Measurements from ENCODE around the gene CADPS2. TPM values are rescaled to one million over a fixed set of nuclear protein-coding genes. Genes with fewer than 3 reads are reported as not detected.

The CADPS2 gene
- total RNA-seq, 1 donor from 2014 or later: 10.1 TPM

DNA sequence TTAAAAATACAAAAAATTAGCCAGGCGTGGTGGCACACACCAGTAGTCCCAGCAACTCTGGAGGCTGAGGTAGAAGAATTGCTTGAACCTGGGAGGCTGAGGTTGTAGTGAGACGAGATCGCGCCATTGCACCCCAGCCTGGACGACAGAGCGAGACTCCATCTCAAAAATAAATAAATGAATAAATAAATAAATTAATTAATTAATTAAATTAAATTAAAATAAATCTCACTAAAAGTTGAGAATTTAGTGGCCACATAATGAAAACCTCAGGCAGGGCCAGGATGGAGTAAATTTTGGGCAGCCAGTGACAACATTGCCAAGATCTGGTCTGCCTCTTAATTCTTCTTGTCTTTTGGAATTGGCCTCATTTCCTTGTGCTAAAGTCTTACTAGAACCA, 394.3 kb downstream of the CADPS2 start:
- no peak for DNase-seq (ENCODE audit: extremely low spot score, unreplicated experiment)
- TF ChIP-seq, protein P1, sequence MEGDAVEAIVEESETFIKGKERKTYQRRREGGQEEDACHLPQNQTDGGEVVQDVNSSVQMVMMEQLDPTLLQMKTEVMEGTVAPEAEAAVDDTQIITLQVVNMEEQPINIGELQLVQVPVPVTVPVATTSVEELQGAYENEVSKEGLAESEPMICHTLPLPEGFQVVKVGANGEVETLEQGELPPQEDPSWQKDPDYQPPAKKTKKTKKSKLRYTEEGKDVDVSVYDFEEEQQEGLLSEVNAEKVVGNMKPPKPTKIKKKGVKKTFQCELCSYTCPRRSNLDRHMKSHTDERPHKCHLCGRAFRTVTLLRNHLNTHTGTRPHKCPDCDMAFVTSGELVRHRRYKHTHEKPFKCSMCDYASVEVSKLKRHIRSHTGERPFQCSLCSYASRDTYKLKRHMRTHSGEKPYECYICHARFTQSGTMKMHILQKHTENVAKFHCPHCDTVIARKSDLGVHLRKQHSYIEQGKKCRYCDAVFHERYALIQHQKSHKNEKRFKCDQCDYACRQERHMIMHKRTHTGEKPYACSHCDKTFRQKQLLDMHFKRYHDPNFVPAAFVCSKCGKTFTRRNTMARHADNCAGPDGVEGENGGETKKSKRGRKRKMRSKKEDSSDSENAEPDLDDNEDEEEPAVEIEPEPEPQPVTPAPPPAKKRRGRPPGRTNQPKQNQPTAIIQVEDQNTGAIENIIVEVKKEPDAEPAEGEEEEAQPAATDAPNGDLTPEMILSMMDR (conservative IDR thresholded peaks at IDR 0.05): no peak
- H3K4me3 Mint-ChIP-seq: no peak overlapping the region
- H3K27me3 Mint-ChIP-seq: no peaks in the 10 kb centered on the region
- no peaks in the 10 kb centered on the region for H3K9me3 Mint-ChIP-seq
- no peak overlapping the region for H3K27ac Mint-ChIP-seq
- H3K4me1 Mint-ChIP-seq (ENCODE audit: unreplicated experiment): no peaks in the 10 kb centered on the region
- H3K36me3 Mint-ChIP-seq: no peaks in the 10 kb centered on the region

DNA sequence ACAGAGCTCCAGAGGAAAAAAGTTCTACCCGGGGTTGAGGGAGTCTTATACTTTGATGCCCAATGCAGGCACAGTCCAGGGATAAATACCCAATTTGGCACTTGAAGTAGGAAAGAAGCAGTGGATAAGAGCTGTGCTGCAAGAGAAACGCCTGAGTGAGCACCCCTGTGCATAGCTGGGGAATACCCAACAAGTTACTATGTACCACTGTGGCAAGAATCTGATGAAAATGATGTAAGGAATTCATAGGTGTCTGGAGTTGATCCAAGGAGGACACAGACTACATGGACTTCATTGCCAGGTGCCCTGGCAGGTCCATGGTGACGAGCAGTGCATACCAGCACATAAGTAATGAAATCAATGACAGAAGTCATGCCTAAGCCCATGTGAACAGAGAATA, 398.0 kb downstream of the CADPS2 start:
- TF ChIP-seq, protein P1 (conservative IDR thresholded peaks at IDR 0.05): no peak
- no peaks in the 10 kb centered on the region for H3K27me3 Mint-ChIP-seq
- H3K9me3 Mint-ChIP-seq: no peaks in the 10 kb centered on the region
- H3K4me3 Mint-ChIP-seq: no peak overlapping the region
- no peak overlapping the region for H3K27ac Mint-ChIP-seq
- DNase-seq (ENCODE audit: extremely low spot score, unreplicated experiment): no peak
- no peaks in the 10 kb centered on the region for H3K36me3 Mint-ChIP-seq
- no peaks in the 10 kb centered on the region for H3K4me1 Mint-ChIP-seq (ENCODE audit: unreplicated experiment)

DNA sequence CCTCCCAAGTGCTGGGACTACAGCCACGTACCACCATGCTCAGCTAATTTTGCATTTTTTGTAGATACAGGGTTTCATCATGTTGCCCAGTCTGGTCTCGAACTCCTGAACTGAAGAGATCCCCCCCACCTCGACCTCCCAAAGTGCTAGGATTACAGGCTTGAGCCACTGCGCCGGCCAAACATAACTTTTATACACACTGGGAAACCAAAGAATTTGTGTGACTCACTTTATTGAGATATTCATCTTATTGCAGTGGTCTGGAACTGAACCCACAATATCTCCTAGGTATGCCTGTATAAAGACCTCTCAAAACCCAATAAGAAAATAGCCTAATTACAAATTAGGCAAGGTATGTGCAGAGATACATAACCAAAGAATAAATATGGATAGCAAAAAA, 399.1 kb downstream of the CADPS2 start:
- no peak for DNase-seq (ENCODE audit: extremely low spot score, unreplicated experiment)
- Mint-ChIP-seq H3K4me3 (no peak overlapping the region), H3K36me3 (no peaks in the 10 kb centered on the region), H3K27me3 (no peaks in the 10 kb centered on the region), H3K27ac (no peak overlapping the region), H3K9me3 (no peaks in the 10 kb centered on the region), H3K4me1 (ENCODE audit: unreplicated experiment) (no peaks in the 10 kb centered on the region)
- TF ChIP-seq, protein P1 (conservative IDR thresholded peaks at IDR 0.05): no peak

DNA sequence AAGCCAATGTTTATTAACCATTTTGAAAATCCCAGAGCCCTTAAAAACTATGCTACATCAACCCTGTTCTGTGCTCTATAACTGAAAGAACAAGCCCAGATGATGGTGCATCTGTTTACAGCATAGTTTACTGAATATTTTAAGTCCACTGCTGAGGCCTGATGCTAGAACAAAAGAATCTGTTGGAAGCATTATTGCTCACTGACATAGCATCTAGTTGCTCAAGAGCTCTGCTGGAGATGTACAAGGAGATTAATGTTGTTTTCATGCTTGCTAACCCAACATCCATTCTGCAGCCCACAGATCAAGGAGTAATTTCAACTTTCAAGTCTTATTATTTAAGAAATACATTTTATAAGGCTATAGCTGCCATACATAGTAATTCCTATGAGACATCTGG, 400.4 kb downstream of the CADPS2 start:
- no peak for DNase-seq (ENCODE audit: extremely low spot score, unreplicated experiment)
- H3K27ac Mint-ChIP-seq: no peak overlapping the region

DNA sequence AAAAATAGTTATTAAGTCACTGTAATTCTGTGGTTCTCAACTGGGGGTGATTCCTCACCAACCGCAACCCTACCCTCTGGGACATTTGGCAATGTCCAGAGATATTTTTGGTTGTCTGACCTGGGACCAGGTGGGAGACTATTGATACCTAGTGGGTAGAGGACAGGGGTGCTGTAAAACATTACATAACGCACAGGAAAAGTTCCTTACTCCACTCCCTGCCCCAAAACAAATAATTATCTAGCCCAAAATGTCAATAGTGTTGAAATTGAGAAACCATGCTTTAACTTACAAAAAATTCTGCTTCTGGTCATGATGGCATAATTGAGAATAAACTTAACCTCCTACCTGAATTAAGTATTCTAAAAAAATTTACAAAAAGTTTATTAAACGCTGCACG, 404.0 kb downstream of the CADPS2 start:
- Mint-ChIP-seq H3K27me3 (no peaks in the 10 kb centered on the region), H3K9me3 (no peaks in the 10 kb centered on the region), H3K36me3 (no peaks in the 10 kb centered on the region), H3K27ac (no peak overlapping the region), H3K4me1 (ENCODE audit: unreplicated experiment) (no peaks in the 10 kb centered on the region), H3K4me3 (no peak overlapping the region)
- TF ChIP-seq, protein P1 (conservative IDR thresholded peaks at IDR 0.05): no peak
- no peak for DNase-seq (ENCODE audit: extremely low spot score, unreplicated experiment)

More for the DNA sequence above, 400.4 kb downstream of the CADPS2 start:
- Mint-ChIP-seq H3K9me3 (no peaks in the 10 kb centered on the region), H3K36me3 (no peaks in the 10 kb centered on the region), H3K27me3 (no peaks in the 10 kb centered on the region), H3K4me1 (ENCODE audit: unreplicated experiment) (no peaks in the 10 kb centered on the region), H3K4me3 (no peak overlapping the region)
- TF ChIP-seq, protein P1 (conservative IDR thresholded peaks at IDR 0.05): no peak

DNA sequence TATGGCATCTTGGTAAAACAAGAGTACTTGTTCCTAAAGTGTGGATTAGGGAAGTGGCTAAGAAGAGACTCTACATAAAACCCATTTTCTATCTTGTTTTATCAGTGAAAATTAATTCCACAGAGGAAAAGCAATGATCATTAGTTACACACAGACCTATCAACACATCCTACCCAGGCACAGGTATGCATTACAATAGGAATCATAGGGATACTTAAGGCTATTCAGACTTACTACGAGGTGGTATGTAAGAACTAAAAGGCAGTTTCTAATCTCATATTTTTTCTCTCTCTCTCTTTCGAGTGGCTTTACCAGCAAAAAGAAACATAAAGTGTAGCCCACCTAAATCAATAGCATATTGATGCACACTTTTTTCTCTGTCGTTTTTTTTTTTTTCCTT, 415.4 kb downstream of the CADPS2 start:
- TF ChIP-seq, protein P1 (conservative IDR thresholded peaks at IDR 0.05): no peak
- Mint-ChIP-seq H3K27ac (no peak overlapping the region), H3K27me3 (no peaks in the 10 kb centered on the region), H3K9me3 (no peaks in the 10 kb centered on the region), H3K4me1 (ENCODE audit: unreplicated experiment) (no peaks in the 10 kb centered on the region), H3K4me3 (no peak overlapping the region), H3K36me3 (no peaks in the 10 kb centered on the region)
- no peak for DNase-seq (ENCODE audit: extremely low spot score, unreplicated experiment)
